GM18505 (cell line): ENCODE measurements around the gene BCAR3.
"Not testable (repeated sequence)": the region's sequence is repeated elsewhere in the genome, so short reads cannot be mapped to it uniquely, and the experiment has no call there.

Experiments
- ATAC-seq: cut with Tn5 transposase; IDR thresholded peaks from one replicate; pipeline ENCODE4 v1.9.1; 2021; ENCODE audit not compliant: unreplicated experiment
- POLR2A ChIP-seq: IDR thresholded peaks from 4 replicates; pipeline ENCODE4 v1.6.1; 2011; ENCODE audit warnings: borderline replicate concordance; ENCODE audit not compliant: insufficient read depth, insufficient read length; ENCODE audit errors: extremely low read depth

The BCAR3 gene

GRCh38 chr1:93675271-93675670, 6.4 kb downstream of the BCAR3 start:
- no peak for TF ChIP-seq POLR2A
- no peak for ATAC-seq

GRCh38 chr1:93674071-93674470, 7.6 kb downstream of the BCAR3 start:
- not testable (repeated sequence) for ATAC-seq

GRCh38 chr1:93673163-93673829, 8.3 kb downstream of the BCAR3 start:
- no peak for ATAC-seq
- TF ChIP-seq POLR2A, result no peak

GRCh38 chr1:93672477-93673162, 9.0 kb downstream of the BCAR3 start:
- no peak for ATAC-seq
- no peak for TF ChIP-seq POLR2A

GRCh38 chr1:93672069-93672468, 9.6 kb downstream of the BCAR3 start:
- TF ChIP-seq POLR2A, result no peak
- no peak for ATAC-seq

GRCh38 chr1:93671099-93671621, 10.5 kb downstream of the BCAR3 start:
- TF ChIP-seq POLR2A, result no peak
- no peak for ATAC-seq

- TF ChIP-seq POLR2A, result no peak
- no peak for ATAC-seq
These were observed 11.5 kb downstream of the BCAR3 start for GRCh38 chr1:93670141-93670540.

GRCh38 chr1:93669369-93669768, 12.3 kb downstream of the BCAR3 start:
- no peak for TF ChIP-seq POLR2A
- no peak for ATAC-seq

- ATAC-seq, result no peak
- no peak for TF ChIP-seq POLR2A
These were observed 12.7 kb downstream of the BCAR3 start for GRCh38 chr1:93668951-93669350.

GRCh38 chr1:93668121-93668520, 13.5 kb downstream of the BCAR3 start:
- no peak for TF ChIP-seq POLR2A
- no peak for ATAC-seq

- ATAC-seq, result no peak
- no peak for TF ChIP-seq POLR2A
These were observed 14.0 kb downstream of the BCAR3 start for GRCh38 chr1:93667642-93668041.

- TF ChIP-seq POLR2A, result no peak
- ATAC-seq, result no peak
These were observed 14.8 kb downstream of the BCAR3 start for GRCh38 chr1:93666613-93667384.

- no peak for TF ChIP-seq POLR2A
- no peak for ATAC-seq
These were observed 16.6 kb downstream of the BCAR3 start for GRCh38 chr1:93665015-93665414.

GRCh38 chr1:93663208-93663614, 18.4 kb downstream of the BCAR3 start:
- TF ChIP-seq POLR2A, result no peak
- no peak for ATAC-seq
